ENCODE results near the gene SRP14. TPM values are rescaled to one million over a fixed set of nuclear protein-coding genes. Genes with fewer than 3 reads are reported as not detected.

Gene SRP14
- total RNA-seq, 4 donors from 2014 or later: 177 to 369 (median 237) TPM

GRCh38 chr15:40065166-40065565, 26.2 kb upstream of the SRP14 start:
- no peak for DNase-seq
- intact Hi-C loops (cut with DNase I): no loop called here
- H3K27ac ChIP-seq: no peak overlapping the region
- H3K9me3 ChIP-seq: no peaks in the 10 kb centered on the region
- TF ChIP-seq, protein P1, sequence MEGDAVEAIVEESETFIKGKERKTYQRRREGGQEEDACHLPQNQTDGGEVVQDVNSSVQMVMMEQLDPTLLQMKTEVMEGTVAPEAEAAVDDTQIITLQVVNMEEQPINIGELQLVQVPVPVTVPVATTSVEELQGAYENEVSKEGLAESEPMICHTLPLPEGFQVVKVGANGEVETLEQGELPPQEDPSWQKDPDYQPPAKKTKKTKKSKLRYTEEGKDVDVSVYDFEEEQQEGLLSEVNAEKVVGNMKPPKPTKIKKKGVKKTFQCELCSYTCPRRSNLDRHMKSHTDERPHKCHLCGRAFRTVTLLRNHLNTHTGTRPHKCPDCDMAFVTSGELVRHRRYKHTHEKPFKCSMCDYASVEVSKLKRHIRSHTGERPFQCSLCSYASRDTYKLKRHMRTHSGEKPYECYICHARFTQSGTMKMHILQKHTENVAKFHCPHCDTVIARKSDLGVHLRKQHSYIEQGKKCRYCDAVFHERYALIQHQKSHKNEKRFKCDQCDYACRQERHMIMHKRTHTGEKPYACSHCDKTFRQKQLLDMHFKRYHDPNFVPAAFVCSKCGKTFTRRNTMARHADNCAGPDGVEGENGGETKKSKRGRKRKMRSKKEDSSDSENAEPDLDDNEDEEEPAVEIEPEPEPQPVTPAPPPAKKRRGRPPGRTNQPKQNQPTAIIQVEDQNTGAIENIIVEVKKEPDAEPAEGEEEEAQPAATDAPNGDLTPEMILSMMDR (IDR thresholded peaks at IDR 0.05): no peak
- no peak for TF ChIP-seq POLR2A (IDR thresholded peaks at IDR 0.05)
- peaks cover 0 to 37% (median 0%) of the 10 kb centered on the region in 4 donors for H3K27me3 ChIP-seq
- peaks cover 19 to 53% (median 23%) of the 10 kb centered on the region in 3 donors for H3K4me1 ChIP-seq
- 65% methylated on average over 3 of the region's 3 CpGs; no CpG with 5 or more reads in 1 of the 2 donors for WGBS, 2 donors
- H3K36me3 ChIP-seq: no peaks in the 10 kb centered on the region
- no peak overlapping the region for H3K4me3 ChIP-seq

DNA sequence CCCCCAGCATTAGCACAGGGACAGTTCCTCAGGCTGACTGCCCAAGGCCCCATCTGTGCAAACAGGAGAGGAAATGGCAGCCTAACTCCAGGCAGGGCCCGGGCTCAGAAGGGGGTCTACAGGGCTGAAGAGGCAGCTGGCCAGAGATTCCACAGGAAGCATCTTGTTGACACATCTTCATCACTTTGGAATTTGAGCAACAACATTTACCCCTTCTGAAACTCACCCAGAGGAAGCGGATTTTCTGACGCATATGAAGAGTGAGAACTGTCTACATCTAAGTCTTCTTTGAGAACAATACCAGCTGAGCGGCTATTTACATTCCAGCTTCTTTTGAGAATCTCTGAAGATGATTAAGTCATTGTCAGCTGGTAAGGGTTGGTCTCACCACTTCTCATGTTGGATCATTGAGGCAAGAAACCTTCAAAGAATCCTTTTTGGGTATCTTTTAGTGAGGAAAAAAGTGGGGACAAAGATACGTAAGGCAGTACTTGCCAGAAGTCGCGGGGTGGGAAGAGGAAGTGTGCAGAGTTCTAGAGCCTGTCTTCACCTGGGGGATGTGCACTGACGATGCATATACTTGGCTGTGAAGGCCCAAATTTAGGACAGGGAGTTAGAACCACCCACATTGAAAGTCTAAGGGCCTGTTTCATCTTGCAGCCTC, 25.4 kb upstream of the SRP14 start:
- Histone ChIP-seq H3K27me3 (peaks cover 0 to 45% (median 0%) of the 10 kb centered on the region in 4 donors), H3K9me3 (no peaks in the 10 kb centered on the region), H3K4me3 (no peak overlapping the region), H3K4me1 (peaks cover 11 to 45% (median 15%) of the 10 kb centered on the region in 3 donors), H3K36me3 (no peaks in the 10 kb centered on the region), H3K27ac (no peak overlapping the region)
- DNase-seq: no peak
- 56 to 79% methylated on average over 7 to 8 of the region's 8 CpGs for WGBS, 2 donors
- no peak for TF ChIP-seq POLR2A (IDR thresholded peaks at IDR 0.05)
- TF ChIP-seq, protein P1 (IDR thresholded peaks at IDR 0.05): no peak
- intact Hi-C loops (cut with DNase I): no loop called here

GRCh38 chr15:40063563-40064011, 24.6 kb upstream of the SRP14 start:
- TF ChIP-seq, protein P1 (IDR thresholded peaks at IDR 0.05): no peak
- TF ChIP-seq POLR2A (IDR thresholded peaks at IDR 0.05): no peak
- H3K4me1 ChIP-seq: peaks cover 4 to 38% (median 7%) of the 10 kb centered on the region in 3 donors
- H3K9me3 ChIP-seq: no peaks in the 10 kb centered on the region
- no CpG with 5 or more reads among the region's 2 CpGs for WGBS, 2 donors
- H3K27me3 ChIP-seq: peaks cover 0 to 49% (median 0%) of the 10 kb centered on the region in 4 donors
- DNase-seq: no peak
- H3K4me3 ChIP-seq: no peak overlapping the region
- intact Hi-C loops (cut with DNase I): no loop called here
- H3K36me3 ChIP-seq: no peaks in the 10 kb centered on the region
- H3K27ac ChIP-seq: no peak overlapping the region

GRCh38 chr15:40062816-40063562, 24.0 kb upstream of the SRP14 start:
- WGBS, 2 donors: 83 to 84% methylated on average over 9 of the region's 10 CpGs
- intact Hi-C loops (cut with DNase I): no loop called here
- Histone ChIP-seq H3K4me3 (no peak overlapping the region), H3K27ac (no peak overlapping the region), H3K4me1 (peaks cover 4 to 32% (median 6%) of the 10 kb centered on the region in 3 donors), H3K27me3 (peaks cover 0 to 55% (median 0%) of the 10 kb centered on the region in 4 donors), H3K9me3 (no peaks in the 10 kb centered on the region), H3K36me3 (no peaks in the 10 kb centered on the region)
- DNase-seq: no peak
- TF ChIP-seq, protein P1 (IDR thresholded peaks at IDR 0.05): no peak
- TF ChIP-seq POLR2A (IDR thresholded peaks at IDR 0.05): no peak
